ENCODE results near the gene SPAG16.
"Not testable (repeated sequence)": the region's sequence is repeated elsewhere in the genome, so short reads cannot be mapped to it uniquely, and the experiment has no call there.

SPAG16 gene

GRCh38 chr2:213407027-213407426 lies 122.8 kb downstream of the SPAG16 start:
- in situ Hi-C loops (cut with HindIII; ENCODE audit: low sequenced_read_pairs), result not testable (repeated sequence)

- in situ Hi-C loops (cut with HindIII; ENCODE audit: low sequenced_read_pairs), result not testable (repeated sequence)
Observed at GRCh38 chr2:213408426-213409070, 124.3 kb downstream of the SPAG16 start.

GRCh38 chr2:213410687-213411086 lies 126.4 kb downstream of the SPAG16 start:
- in situ Hi-C loops (cut with HindIII; ENCODE audit: low sequenced_read_pairs), result not testable (repeated sequence)

- in situ Hi-C loops (cut with HindIII; ENCODE audit: low sequenced_read_pairs), result no loop called here
Observed at GRCh38 chr2:213411582-213412289, 127.5 kb downstream of the SPAG16 start.

- in situ Hi-C loops (cut with HindIII; ENCODE audit: low sequenced_read_pairs), result no loop called here
Observed at GRCh38 chr2:213415093-213415492, 130.8 kb downstream of the SPAG16 start.

- in situ Hi-C loops (cut with HindIII; ENCODE audit: low sequenced_read_pairs), result no loop called here
Observed at GRCh38 chr2:213416832-213417231, 132.6 kb downstream of the SPAG16 start.

- in situ Hi-C loops (cut with HindIII; ENCODE audit: low sequenced_read_pairs), result no loop called here
Observed at GRCh38 chr2:213419980-213420379, 135.7 kb downstream of the SPAG16 start.

GRCh38 chr2:213420828-213421385 lies 136.6 kb downstream of the SPAG16 start:
- in situ Hi-C loops (cut with HindIII; ENCODE audit: low sequenced_read_pairs), result no loop called here

- in situ Hi-C loops (cut with HindIII; ENCODE audit: low sequenced_read_pairs), result no loop called here
Observed at GRCh38 chr2:213422211-213422610, 137.9 kb downstream of the SPAG16 start.

- in situ Hi-C loops (cut with HindIII; ENCODE audit: low sequenced_read_pairs), result no loop called here
Observed at GRCh38 chr2:213425618-213426017, 141.4 kb downstream of the SPAG16 start.

- in situ Hi-C loops (cut with HindIII; ENCODE audit: low sequenced_read_pairs), result no loop called here
Observed at GRCh38 chr2:213429516-213429915, 145.3 kb downstream of the SPAG16 start.

GRCh38 chr2:213443921-213444320 lies 159.7 kb downstream of the SPAG16 start:
- in situ Hi-C loops (cut with HindIII; ENCODE audit: low sequenced_read_pairs), result no loop called here

GRCh38 chr2:213451542-213452239 lies 167.4 kb downstream of the SPAG16 start:
- in situ Hi-C loops (cut with HindIII; ENCODE audit: low sequenced_read_pairs), result no loop called here

- in situ Hi-C loops (cut with HindIII; ENCODE audit: low sequenced_read_pairs), result no loop called here
Observed at GRCh38 chr2:213455316-213456008, 171.2 kb downstream of the SPAG16 start.

- in situ Hi-C loops (cut with HindIII; ENCODE audit: low sequenced_read_pairs), result no loop called here
Observed at GRCh38 chr2:213475433-213475832, 191.2 kb downstream of the SPAG16 start.

GRCh38 chr2:213476641-213477040 lies 192.4 kb downstream of the SPAG16 start:
- in situ Hi-C loops (cut with HindIII; ENCODE audit: low sequenced_read_pairs), result no loop called here

GRCh38 chr2:213490087-213490486 lies 205.8 kb downstream of the SPAG16 start:
- in situ Hi-C loops (cut with HindIII; ENCODE audit: low sequenced_read_pairs), result no loop called here

GRCh38 chr2:213491376-213491775 lies 207.1 kb downstream of the SPAG16 start:
- in situ Hi-C loops (cut with HindIII; ENCODE audit: low sequenced_read_pairs), result no loop called here

GRCh38 chr2:213496226-213496625 lies 212.0 kb downstream of the SPAG16 start:
- in situ Hi-C loops (cut with HindIII; ENCODE audit: low sequenced_read_pairs), result no loop called here

- in situ Hi-C loops (cut with HindIII; ENCODE audit: low sequenced_read_pairs), result no loop called here
Observed at GRCh38 chr2:213500881-213501280, 216.6 kb downstream of the SPAG16 start.

GRCh38 chr2:213524164-213524563 lies 239.9 kb downstream of the SPAG16 start:
- in situ Hi-C loops (cut with HindIII; ENCODE audit: low sequenced_read_pairs), result no loop called here
